Daoy (cell line): Measurements from ENCODE around the gene SMYD3. TPM values are rescaled to one million over a fixed set of nuclear protein-coding genes. Genes with fewer than 3 reads are reported as not detected.
A peak's percentile ranks its signal among the peaks of the same experiment; 100 is the strongest.
"Not testable (repeated sequence)": the region's sequence is repeated elsewhere in the genome, so short reads cannot be mapped to it uniquely, and the experiment has no call there.

Source experiments
- DNase-seq: peaks from one replicate; pipeline ENCODE4 v3.0.0-alpha.2; 2015; ENCODE audit warnings: low read depth
- total RNA-seq: library from RNA; depleted of rRNA; stranded (reverse); fragments of >200 nt; shearing (Covaris generic); gene quantifications from 2 replicates; pipeline ENCODE4 v1.2.3, GENCODE V29; 2014

Gene SMYD3
- total RNA-seq, 1 experiment from 2014 or later, result 21.4 TPM

DNA sequence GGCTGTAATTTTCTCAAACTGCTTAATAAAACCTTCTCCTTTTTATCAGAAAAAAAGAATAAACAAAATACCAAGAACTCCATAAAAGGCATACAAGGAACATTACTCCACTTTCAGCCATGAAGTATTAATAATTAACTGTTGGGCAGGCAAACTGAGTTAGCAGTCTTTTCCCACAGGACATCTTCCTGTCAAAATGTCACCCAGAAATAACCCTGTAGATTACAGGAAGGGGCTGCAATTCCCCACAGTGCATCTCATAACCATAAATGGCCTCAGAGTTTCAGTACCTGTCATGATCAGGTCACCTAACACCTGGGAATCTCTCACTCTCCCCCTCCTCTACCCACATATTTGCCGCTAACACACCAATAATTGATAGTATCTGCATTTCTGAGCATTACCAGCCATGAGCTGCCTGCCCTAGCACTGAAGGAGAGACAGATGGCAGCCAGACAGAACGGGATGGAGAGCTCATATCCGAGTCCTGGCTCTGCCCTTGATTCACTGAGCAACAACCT is 475.0 kb downstream of the SMYD3 start:
- no peak for DNase-seq

DNA sequence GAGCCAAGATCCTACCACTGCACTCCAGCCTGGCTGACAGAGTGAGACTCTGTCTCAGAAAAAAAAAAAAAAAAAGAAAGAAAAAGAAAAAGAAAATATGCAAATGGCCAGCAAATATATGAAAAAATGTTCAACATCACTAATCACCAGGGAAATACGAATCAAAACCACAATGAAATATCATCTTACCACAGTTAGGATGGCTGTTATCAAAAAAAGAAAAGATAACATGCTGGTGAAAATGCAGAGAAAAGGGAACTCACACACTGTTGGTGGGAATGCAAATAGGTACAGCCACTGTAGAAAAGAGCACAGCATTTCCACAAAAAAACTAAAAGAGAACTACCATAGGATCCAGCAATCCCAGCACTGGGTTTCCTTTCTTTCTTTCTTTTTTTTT is 477.5 kb downstream of the SMYD3 start:
- no peak for DNase-seq

GRCh38 chr1:246024118-246024517 is 483.0 kb downstream of the SMYD3 start:
- not testable (repeated sequence) for DNase-seq

- DNase-seq, result no peak
Observed at GRCh38 chr1:246020211-246020954, 486.7 kb downstream of the SMYD3 start.

- DNase-seq, result no peak
Observed at GRCh38 chr1:246018146-246018545, 488.9 kb downstream of the SMYD3 start.

DNA sequence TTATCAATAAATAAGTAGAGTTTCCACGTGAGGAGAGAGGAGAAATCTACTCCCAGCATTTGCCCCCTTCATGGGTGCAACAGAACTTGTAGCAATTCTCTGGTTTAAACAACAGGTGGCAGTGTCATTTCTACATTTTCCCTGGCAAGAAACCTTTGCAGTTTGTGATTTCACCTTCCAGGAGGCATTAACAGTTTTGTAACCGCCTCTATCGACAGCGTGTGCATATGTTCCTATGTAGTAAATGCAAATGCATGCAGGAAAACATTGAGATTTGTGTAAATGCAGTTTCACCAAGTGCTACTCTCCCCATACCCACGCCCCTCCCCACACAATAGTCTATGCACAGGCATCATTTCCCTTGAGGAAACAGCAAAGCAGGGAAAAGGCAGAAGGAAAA is 494.7 kb downstream of the SMYD3 start:
- peak; percentile 30 for DNase-seq

GRCh38 chr1:246010386-246010785 is 496.7 kb downstream of the SMYD3 start:
- no peak for DNase-seq

DNA sequence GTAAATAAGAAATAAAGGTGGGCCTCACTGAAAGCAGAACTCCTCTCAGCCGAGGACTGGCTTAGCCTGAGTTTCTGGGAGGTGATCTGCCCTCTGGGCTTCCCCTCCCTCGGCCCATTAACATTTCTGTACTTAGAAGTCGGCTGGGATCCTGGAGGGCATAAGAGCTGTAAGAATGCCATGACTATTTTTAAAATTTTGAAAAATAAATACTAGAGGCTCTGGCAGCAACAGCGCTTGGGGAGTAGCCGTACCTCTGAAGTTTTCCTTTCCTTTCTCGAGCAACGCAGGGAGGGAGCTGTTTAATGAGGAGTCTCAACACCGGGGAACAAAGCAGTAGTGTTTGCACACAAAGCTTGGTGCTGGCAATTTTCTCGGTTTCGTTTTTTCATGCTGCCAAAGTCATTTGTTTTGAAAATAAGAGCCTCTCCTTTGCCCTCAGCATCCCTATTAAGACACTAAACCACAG is 498.7 kb downstream of the SMYD3 start:
- DNase-seq, result no peak

GRCh38 chr1:246005067-246005466 is 502.0 kb downstream of the SMYD3 start:
- peak; percentile 87 for DNase-seq

- DNase-seq, result no peak
Observed at GRCh38 chr1:246004301-246004700, 502.8 kb downstream of the SMYD3 start.

DNA sequence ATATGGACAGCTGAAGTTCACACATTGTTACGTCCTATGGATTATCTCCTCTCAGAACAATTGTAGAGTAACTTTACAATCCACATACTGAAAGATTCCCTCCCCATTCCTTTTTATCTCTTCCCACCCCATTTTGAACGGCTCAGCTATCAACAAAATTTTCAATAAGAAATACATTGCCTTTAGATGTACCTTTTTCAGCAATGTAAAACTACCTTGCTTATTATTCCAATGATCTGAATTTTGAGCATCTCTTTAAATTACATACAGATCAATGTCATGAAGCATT is 503.7 kb downstream of the SMYD3 start:
- DNase-seq, result no peak

DNA sequence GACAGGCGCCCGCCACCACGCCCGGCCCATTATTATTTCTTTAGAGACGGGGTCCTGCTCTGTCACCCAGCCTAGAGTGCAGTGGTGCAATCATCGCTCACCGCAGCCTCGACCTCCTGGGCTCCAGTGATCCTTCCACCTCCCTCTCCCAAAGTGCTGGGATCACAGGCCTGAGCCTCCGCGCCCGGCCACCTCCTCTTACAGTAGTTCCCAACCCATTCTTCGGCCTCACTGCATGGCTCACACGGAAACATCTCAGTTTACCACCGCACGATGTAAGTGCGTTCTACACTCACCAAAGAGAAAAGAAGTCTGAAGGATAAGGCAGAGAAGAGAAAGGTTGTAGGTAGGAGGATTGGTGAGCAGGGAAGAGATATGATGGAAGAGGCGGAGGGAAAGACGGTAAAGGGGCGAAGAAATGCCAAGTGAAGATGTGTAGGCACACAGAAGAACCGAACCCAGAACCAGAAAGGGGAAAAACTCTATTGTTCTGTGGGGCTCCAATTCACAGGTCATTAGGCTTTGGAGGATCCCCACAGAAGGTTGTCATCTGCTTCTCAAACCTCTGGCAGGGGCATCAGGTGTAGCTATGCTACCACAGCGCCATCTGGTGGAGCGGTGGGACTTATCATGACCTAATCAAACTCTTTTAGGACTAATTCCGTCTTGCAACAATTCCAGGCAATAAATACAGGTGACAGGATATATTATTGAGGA is 504.2 kb downstream of the SMYD3 start:
- DNase-seq, result peak; percentile 87

- no peak for DNase-seq
Observed at GRCh38 chr1:246001837-246002230, 505.2 kb downstream of the SMYD3 start.

DNA sequence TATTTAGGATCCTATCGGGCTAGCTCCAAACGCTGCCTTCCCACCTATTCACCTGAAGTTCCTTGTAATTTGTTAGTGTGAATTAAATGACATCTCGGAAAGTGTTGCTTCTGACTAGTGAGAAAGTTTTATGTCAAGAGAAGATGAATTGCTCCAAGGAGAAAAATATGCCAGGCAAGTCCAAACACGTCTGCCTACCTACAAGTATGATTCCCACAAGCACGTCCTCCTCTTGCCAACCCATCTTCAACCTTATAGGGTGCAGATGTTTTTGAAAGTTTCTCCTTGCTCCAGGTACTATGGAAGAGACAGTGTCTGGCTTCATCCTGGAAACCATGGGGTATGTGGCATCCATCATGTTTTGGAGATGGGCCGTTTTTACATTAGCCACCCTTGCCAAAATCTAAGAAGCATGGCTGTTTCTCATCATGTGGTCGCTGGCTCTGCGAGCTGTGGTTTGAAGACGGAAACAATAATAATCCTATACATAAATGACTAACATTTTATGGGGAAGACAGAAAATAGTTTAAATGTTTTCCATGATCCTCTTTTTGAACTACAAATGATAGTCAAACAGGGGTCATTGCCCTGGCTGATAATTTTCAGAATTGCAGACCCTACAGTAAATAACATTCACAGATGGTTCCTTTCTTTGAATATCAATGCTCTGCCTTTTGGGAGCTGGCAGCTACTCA is 505.8 kb downstream of the SMYD3 start:
- DNase-seq, result peak; percentile 38

DNA sequence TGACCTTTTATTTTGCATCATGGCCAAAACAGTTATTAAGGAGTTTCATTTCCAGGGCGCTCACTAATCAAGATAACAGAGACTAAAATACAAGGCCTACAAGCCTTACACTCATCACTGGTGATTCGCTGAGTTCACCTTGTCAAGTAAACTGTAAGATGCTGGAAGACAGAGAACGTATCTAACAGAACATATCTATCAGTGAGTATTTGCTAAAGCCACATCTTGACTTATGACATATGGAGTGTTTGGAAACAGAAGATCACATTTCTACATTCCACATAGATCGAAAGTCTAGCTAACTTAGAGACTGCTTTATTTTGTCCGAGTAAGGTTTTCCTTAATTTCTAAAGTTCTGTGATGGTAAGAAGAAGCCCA is 506.5 kb downstream of the SMYD3 start:
- no peak for DNase-seq

DNA sequence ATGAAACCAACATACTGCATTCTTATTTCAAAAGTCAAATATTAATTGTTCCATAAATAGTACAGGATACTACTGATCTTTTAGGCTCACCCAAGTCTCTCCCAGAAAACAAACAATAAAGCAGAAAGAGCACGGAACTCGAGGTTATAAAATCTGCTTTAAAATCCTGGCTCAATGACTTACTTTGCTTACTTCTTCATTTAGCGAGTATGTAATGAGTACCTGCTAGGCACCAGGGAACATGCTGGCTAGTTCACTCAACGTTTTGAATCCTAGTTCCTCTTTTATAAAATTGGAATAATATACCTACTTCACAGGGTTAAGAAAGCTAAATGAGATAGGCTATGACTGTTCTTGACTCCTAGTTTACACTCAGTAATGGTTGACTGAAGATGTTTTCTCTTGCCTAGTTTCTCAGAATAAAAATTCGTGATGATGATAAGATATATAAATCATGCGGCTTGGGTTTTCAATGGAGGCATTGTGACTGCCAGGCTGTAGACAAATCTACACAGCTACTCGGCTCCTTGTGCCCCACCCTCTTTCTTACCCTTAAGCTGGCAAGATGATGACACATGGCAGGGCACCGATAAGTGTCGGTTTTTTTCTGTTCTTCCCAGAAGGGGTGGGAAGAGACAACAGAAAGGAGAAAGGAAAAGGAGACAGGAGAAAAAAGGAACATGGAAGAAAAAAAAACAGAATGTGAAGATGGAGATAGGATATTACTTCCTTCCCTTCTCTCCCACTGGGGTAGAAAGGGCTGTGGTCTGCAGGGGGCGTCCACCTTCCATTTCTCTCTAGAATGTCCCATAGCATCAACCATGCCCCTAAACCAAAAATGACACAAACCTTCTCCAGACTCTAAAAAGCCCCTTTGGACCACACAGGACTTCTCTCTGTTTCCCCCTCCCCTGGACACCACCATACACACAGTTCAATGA is 507.1 kb downstream of the SMYD3 start:
- no peak for DNase-seq

GRCh38 chr1:245997471-245998258 is 509.4 kb downstream of the SMYD3 start:
- DNase-seq, result peak; percentile 70

GRCh38 chr1:245996811-245997210 is 510.3 kb downstream of the SMYD3 start:
- DNase-seq, result no peak

DNA sequence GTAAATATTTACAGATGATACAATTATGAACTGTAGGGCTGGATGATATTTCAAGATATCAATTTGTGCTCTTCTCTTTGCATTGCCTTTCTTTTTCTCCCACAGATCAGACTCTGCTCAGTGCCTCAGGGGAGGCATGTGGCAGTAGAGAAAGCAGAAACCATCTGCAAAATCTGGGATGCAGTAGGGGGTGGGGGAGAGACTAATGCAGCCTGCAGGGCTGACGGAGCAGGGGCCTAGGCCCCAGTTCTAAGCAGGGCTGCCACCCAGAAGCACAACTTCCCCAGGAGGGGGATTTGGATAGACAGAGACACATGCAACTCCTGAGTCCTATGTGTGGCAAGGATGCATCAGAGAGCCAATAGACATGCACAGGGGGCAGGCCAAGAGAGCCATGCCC is 511.6 kb downstream of the SMYD3 start:
- no peak for DNase-seq

DNA sequence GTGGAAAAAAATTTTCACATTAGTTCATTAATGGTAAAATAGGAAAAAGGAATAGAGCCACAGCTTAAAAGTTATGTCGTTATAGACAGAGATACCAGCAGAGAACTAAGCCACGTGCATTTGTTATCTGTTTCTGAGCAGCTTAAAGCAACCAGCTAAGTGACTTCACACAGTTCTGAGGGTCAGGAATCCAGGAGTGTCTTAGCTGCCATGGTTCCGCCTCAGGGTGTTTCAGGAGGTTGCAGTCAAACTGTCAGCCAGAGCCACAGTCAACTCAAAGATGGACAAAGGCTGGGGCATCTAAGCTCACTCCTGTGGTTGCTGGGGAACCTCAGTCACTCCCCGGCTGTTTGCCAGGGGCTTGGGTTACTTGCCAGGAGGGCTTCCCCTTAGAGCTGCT is 515.8 kb downstream of the SMYD3 start:
- no peak for DNase-seq
